ENCODE results near the gene NAMPT.
A peak's percentile ranks its signal among the peaks of the same experiment; 100 is the strongest.

NAMPT gene

DNA sequence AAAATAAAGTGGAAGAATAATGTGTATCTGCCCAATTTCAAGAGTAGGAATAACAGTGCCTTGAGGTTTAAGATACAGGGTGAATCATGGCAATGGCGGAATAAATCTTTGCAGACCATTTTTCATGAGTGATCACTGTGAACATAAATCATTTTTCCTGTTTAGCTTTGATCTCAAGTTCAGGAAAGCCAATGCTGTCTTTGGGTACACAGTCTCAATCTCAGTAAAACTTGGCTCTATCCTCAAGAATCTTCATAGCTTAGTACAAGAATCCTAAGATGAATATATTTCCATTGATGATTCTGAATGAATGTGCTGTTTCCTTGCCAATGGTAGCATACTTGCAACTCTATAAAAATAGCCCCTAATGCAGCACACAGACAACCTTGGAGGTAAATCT is 6.8 kb downstream of the NAMPT start:
- no peak for FAIRE-seq
- DNase-seq (ENCODE audit: insufficient read length, low spot score): no peak

GRCh38 chr7:106276513-106276912 is 8.3 kb downstream of the NAMPT start:
- FAIRE-seq: no peak
- DNase-seq (ENCODE audit: insufficient read length, low spot score): no peak

GRCh38 chr7:106273009-106273668 is 11.6 kb downstream of the NAMPT start:
- FAIRE-seq (no peak), DNase-seq (ENCODE audit: insufficient read length, low spot score) (no peak)

GRCh38 chr7:106270122-106270977 is 14.4 kb downstream of the NAMPT start:
- FAIRE-seq (no peak), DNase-seq (ENCODE audit: insufficient read length, low spot score) (no peak)

GRCh38 chr7:106269254-106269961 is 15.4 kb downstream of the NAMPT start:
- FAIRE-seq: no peak
- DNase-seq (ENCODE audit: insufficient read length, low spot score): no peak

DNA sequence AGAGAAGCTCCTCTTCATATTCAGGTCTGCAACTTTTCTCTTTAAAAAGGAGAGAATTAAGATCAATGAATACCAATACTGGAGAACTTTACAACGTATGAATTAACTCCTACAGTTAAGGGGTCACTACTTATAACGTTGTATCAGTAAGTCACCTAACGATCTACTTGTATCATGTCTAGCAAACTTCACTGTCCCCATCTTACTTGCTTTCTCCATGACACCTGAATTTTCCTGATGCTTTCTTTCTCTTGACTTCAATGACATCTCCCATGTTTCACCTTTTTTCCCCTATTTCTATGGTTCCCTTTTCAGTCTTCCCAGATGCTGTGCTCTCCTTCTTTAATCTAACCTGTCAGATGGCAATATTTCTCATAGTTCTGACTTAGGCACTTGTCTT is 19.6 kb downstream of the NAMPT start:
- DNase-seq (ENCODE audit: insufficient read length, low spot score) (no peak), FAIRE-seq (no peak)

DNA sequence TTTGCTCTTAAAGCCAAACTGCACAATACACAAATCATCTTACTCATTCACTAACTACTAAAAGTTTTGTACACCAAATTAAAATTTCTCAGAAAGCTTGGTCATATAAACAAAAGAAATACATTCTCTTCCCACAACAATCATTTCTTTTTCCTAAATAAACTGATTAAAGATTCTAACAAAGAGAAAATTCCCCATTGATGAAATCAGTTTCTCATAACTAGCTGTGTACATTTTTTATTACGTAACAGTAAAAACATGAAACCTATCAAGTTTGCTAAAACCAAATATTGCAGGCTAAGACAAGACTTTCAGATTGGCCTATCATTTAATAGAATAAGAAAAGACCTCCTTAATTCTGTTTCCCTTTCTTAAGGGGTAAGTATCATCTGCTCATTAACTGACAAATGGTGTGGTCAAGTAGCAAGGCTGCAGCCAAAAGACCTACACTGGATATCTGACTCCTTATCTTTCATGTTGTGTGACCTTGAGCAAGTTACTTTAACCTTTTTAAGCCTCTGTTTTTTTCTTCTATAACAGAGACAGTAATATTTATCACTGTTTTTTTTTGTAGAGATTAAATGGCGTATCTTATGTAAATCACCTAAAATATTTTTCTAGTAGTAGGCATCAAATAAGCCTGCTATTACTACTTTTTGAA is 22.4 kb downstream of the NAMPT start:
- FAIRE-seq (no peak), DNase-seq (ENCODE audit: insufficient read length, low spot score) (no peak)

DNA sequence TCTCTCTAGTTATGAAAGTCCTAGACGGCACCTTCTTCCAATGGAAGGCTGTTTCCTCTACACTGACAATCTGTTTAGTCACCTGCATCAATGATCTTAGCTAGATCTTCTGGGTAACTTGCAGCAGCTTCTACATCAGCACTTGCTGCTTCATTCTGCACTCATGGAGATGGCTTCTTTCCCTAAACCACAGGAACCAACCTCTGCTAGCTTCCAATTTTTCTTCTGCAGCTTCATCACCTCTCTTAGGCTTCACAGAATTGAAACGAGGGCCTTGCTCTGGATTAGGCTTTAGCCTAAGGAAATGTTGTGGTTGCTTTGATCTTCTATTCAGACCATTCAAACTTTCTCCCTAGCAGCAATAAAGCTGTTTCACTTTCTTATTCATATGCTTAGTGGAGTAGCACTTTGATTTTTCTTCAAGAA is 24.6 kb downstream of the NAMPT start:
- FAIRE-seq (no peak), DNase-seq (ENCODE audit: insufficient read length, low spot score) (no peak)

- no peak for DNase-seq (ENCODE audit: insufficient read length, low spot score)
- FAIRE-seq: no peak
Observed at GRCh38 chr7:106258789-106259188, 26.0 kb downstream of the NAMPT start.

DNA sequence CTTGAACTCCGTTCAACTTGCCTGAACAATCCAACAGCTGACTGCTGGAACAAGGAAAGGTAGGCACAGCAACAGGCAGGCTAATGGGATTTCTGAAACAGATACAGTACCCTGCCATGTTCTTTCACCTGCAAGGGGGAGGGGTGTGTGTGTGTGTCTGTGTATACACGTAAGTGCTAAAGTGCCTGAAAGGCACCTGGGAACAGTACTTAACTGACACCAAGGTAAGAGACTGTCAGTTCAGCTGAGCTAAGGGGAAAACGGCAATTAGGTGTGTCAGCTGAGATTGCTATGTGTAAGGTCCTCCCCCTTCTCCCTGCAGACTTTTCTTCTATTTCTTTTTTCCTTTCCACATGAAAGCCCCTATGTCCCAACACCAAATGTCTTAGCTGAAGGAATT is 27.0 kb downstream of the NAMPT start:
- DNase-seq (ENCODE audit: insufficient read length, low spot score) (no peak), FAIRE-seq (no peak)

DNA sequence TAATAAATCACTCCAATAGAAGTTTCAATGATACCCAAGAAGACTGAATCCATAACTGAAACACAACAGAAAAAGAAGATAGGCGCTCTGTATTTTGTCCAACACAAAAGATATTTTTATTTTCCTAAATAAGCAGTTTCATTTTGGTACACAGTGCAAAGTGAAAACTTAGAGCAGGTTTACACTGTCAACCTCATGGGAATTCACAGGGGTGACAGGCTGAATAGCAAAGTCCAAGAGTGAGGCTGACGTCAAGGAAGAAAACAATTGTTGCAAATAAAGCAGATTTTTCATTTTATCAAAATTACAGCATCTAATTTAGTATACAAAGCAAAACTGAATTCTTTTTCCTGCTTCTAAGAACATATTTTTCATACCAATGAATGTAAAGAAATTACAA is 28.6 kb downstream of the NAMPT start:
- FAIRE-seq: no peak
- no peak for DNase-seq (ENCODE audit: insufficient read length, low spot score)

DNA sequence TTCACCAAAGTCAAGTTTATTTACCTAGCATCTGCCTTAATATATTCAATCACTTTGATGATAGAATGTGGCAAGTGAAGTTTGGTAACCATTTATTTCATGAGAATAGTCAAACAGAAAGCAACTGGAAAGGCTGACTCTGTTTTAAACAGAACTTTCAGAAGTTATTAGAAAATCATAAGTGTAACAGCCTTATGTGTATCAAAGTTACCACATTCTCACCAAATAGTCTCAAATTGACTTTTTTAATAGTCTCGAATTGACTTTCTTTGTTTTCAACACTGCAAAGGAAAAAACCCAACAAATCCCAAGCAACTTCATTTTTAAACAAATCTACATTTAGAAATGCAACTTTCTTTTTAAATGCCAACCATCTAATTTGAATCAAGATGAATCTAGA is 29.5 kb downstream of the NAMPT start:
- DNase-seq (ENCODE audit: insufficient read length, low spot score): no peak
- FAIRE-seq: no peak

- FAIRE-seq (no peak), DNase-seq (ENCODE audit: insufficient read length, low spot score) (no peak)
Observed at GRCh38 chr7:106254525-106255116, 30.2 kb downstream of the NAMPT start.

DNA sequence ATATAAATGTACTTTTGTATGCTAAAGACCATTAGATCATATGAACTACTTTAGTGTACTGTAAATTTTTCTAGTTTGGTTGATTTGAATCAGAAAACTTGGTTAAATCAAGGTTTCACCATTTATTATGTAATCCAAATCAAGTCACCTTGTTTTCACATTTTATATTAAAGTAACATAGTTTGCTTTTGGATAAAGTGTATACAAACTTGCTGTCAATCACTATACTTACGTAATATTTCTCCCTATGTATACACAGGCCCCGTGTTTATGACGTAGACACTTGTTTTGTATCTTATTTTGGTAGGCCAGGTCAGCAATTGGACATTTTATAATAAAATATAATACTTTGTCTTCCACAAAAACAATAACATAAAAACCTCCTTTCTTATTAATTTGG is 32.2 kb downstream of the NAMPT start:
- DNase-seq (ENCODE audit: insufficient read length, low spot score) (no peak), FAIRE-seq (no peak)

DNA sequence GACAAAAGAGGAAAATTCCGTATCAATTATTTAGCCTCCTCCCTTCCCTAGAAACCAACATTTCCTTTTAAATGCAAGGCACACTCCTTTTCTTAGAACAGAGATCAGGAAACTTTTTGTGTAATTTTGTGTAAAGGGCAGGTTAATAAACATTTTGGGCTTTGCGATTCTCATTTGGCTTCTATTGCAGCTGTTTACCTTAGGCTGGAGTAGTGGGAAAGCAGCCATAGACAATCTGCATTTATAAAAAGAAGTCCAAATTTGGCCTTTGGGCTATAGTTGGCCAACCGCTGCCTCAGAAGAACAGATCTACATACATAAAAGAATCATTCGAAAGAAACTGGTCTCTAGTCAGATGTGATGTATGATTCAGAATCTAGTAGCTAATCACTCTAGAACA is 35.3 kb downstream of the NAMPT start:
- FAIRE-seq: no peak
- DNase-seq (ENCODE audit: insufficient read length, low spot score): no peak

DNA sequence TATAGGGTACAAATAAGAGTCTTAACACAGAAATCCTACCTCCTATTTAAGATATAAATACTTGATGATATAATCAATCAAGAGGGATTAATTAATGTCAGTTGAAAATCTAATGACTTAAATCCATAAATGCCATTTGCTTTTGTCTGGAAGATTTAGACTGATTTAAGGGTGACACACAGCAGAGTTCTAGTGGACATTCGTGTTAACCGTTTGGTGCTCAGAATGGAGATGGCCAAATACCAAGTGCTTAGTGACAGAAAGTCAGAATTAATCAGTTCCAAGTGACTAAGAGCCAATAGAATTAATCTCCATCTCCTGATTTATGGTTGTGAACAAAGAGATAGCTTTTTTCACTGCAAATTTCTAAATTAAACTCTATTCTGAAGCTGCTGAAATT is 36.2 kb downstream of the NAMPT start:
- DNase-seq (ENCODE audit: insufficient read length, low spot score) (no peak), FAIRE-seq (no peak)

DNA sequence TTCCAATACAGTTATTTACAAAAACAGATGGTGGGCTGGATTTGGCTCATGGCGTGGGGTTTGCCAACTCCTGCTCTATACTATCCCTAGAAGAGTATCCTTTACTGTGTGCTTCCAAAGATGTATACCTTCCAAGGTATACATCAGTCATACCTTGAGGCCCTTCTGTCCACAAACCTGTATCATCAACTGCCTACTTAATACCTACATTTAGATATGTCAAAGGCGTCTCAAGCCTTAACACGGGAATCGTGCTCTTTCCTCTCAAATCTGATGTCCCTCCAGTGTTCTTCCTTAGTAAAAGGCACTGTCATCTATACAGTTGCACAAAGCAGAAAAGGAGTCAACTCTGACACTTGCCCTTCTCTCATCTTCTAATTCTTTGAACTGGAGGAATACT is 36.9 kb downstream of the NAMPT start:
- DNase-seq (ENCODE audit: insufficient read length, low spot score): no peak
- FAIRE-seq: no peak

- DNase-seq (ENCODE audit: insufficient read length, low spot score): no peak
- no peak for FAIRE-seq
Observed at GRCh38 chr7:106246902-106247711, 37.7 kb downstream of the NAMPT start.

GRCh38 chr7:106243893-106244292 is 40.9 kb downstream of the NAMPT start:
- DNase-seq (ENCODE audit: insufficient read length, low spot score): peak; percentile 40
- FAIRE-seq: no peak

GRCh38 chr7:106239406-106239805 is 45.4 kb downstream of the NAMPT start:
- no peak for DNase-seq (ENCODE audit: insufficient read length, low spot score)
- no peak for FAIRE-seq
